Head of caudate nucleus (tissue), 42 donors: ENCODE data around the gene MBD3L5.
A peak's percentile ranks its signal among the peaks of the same experiment; 100 is the strongest.
"Not testable (repeated sequence)": the region's sequence is repeated elsewhere in the genome, so short reads cannot be mapped to it uniquely, and the experiment has no call there.

Source experiments
- DNase-seq, 42 donors: peaks; one replicate each; pipeline versions ENCODE4 v3.0.0 to v3.0.0-alpha.2; 2020 to 2021; ENCODE audit warnings: mixed read lengths in 7 of 42
- intact Hi-C: fragments of 100-400 bp; cut with DNase I; formaldehyde crosslinking; loops from one replicate; pipeline ENCODE4 v1.15.0; 2022

Gene MBD3L5

GRCh38 chr19:7030278-7030677, at the start of gene MBD3L5:
TSS of gene MBD3L5 (plus strand) at chr19:7030578. CDS start at chr19:7030612, 34 bp downstream.
- intact Hi-C loops, DNase-seq: not testable (repeated sequence)

- no peak for DNase-seq
- intact Hi-C loops: no loop called here
Observed at GRCh38 chr19:6983448-6983847, 46.9 kb upstream of the MBD3L5 start.

GRCh38 chr19:6987850-6988249, 42.5 kb upstream of the MBD3L5 start:
- intact Hi-C loops: no loop called here
- peak in 5 of 42 donors; percentile 2 to 17 (median 5) for DNase-seq

- intact Hi-C loops: no loop called here
Observed at GRCh38 chr19:6988257-6988656, 42.1 kb upstream of the MBD3L5 start.

GRCh38 chr19:6995054-6995453, 35.3 kb upstream of the MBD3L5 start:
- intact Hi-C loops: no loop called here

More at GRCh38 chr19:6988257-6988656, 42.1 kb upstream of the MBD3L5 start:
- DNase-seq: no peak

GRCh38 chr19:6996810-6997209, 33.6 kb upstream of the MBD3L5 start:
- intact Hi-C loops: no loop called here
- DNase-seq: no peak

More at GRCh38 chr19:6995054-6995453, 35.3 kb upstream of the MBD3L5 start:
- no peak for DNase-seq

- no peak for DNase-seq
- intact Hi-C loops: no loop called here
Observed at GRCh38 chr19:6997679-6998445, 32.5 kb upstream of the MBD3L5 start.

GRCh38 chr19:6999933-7000332, 30.4 kb upstream of the MBD3L5 start:
- intact Hi-C loops: no loop called here
- no peak for DNase-seq

- intact Hi-C loops: no loop called here
- peak in 3 of 42 donors; percentile 3 to 14 (median 4) for DNase-seq
Observed at GRCh38 chr19:7000333-7000732, 30.0 kb upstream of the MBD3L5 start.

GRCh38 chr19:7000816-7001215, 29.6 kb upstream of the MBD3L5 start:
- intact Hi-C loops: no loop called here
- no peak for DNase-seq

GRCh38 chr19:7004313-7004931, 26.0 kb upstream of the MBD3L5 start:
- DNase-seq: peak in 7 of 42 donors; percentile 9 to 63 (median 17)
- intact Hi-C loops: no loop called here

- intact Hi-C loops: no loop called here
- no peak for DNase-seq
Observed at GRCh38 chr19:7006135-7006704, 24.2 kb upstream of the MBD3L5 start.

GRCh38 chr19:7007859-7008258, 22.5 kb upstream of the MBD3L5 start:
- intact Hi-C loops: no loop called here
- DNase-seq: no peak

- no peak for DNase-seq
- intact Hi-C loops: no loop called here
Observed at GRCh38 chr19:7010722-7011593, 19.4 kb upstream of the MBD3L5 start.

- intact Hi-C loops: no loop called here
- peak in 2 of 42 donors; percentile 6 to 34 for DNase-seq
Observed at GRCh38 chr19:7013678-7014077, 16.7 kb upstream of the MBD3L5 start.

GRCh38 chr19:7018828-7019227, 11.6 kb upstream of the MBD3L5 start:
- intact Hi-C loops: no loop called here
- peak in 1 of 42 donors; percentile 14 for DNase-seq

GRCh38 chr19:7021331-7021730, 9.0 kb upstream of the MBD3L5 start, which contains the start of gene MBD3L2B:
TSS of gene MBD3L2B (minus strand) at chr19:7021431. CDS start at chr19:7021397, 34 bp downstream.
- DNase-seq, intact Hi-C loops: not testable (repeated sequence)

- DNase-seq, intact Hi-C loops: not testable (repeated sequence)
Observed at GRCh38 chr19:7028790-7029189, 1.6 kb upstream of the MBD3L5 start.

GRCh38 chr19:7040079-7040478, 9.7 kb downstream of the MBD3L5 start, which contains the start of gene MBD3L4:
TSS of gene MBD3L4 (minus strand) at chr19:7040179. CDS start at chr19:7040144, 35 bp downstream.
- DNase-seq, intact Hi-C loops: not testable (repeated sequence)
